ENCODE data around the gene DUSP14. TPM values are rescaled to one million over a fixed set of nuclear protein-coding genes. Genes with fewer than 3 reads are reported as not detected.
A peak's percentile ranks its signal among the peaks of the same experiment; 100 is the strongest.

The DUSP14 gene
- total and polyA plus RNA-seq, 2 of the 13 experiments (the other 11 are each of a cell fraction or from before 2014, with no cell fraction given) = 33.5 to 39.8 TPM

GRCh38 chr17:37502009-37502936 lies 12.6 kb downstream of the DUSP14 start (continued):
- TF ChIP-seq ZBTB44 (CRISPR knock-in tag; IDR thresholded peaks at IDR 0.05) (no peak), ARID5B (CRISPR knock-in tag; IDR thresholded peaks at IDR 0.05) (peak; percentile 91), KAT8 (CRISPR knock-in tag; IDR thresholded peaks at IDR 0.05) (peak; percentile 67; the same call in 1 of the 2 replicates), RFXAP (CRISPR knock-in tag; IDR thresholded peaks at IDR 0.05; ENCODE audit: borderline replicate concordance) (no peak), DDIT3 (CRISPR knock-in tag; IDR thresholded peaks at IDR 0.05) (no peak), ZNF546 (CRISPR knock-in tag; conservative IDR thresholded peaks at IDR 0.05) (no peak), KMT2B (CRISPR knock-in tag; IDR thresholded peaks at IDR 0.05) (peak; percentile 63; the same call in 1 of the 2 replicates), DNMT3B (CRISPR knock-in tag; conservative IDR thresholded peaks at IDR 0.05) (no peak), SP4 (CRISPR knock-in tag; IDR thresholded peaks at IDR 0.05) (no peak; the same call in 1 of the 2 replicates), ZNF589 (CRISPR knock-in tag; conservative IDR thresholded peaks at IDR 0.05) (no peak), ARNT (IDR thresholded peaks at IDR 0.05) (no peak), ZNF318 (CRISPR knock-in tag; IDR thresholded peaks at IDR 0.05) (no peak), ZBTB38 (CRISPR knock-in tag; IDR thresholded peaks at IDR 0.05) (no peak), THAP8 (CRISPR knock-in tag; IDR thresholded peaks at IDR 0.05; ENCODE audit: borderline replicate concordance) (no peak)

Data from HepG2 (cell line).